Colonic mucosa (tissue), 4 donors: ENCODE results near the gene PPIC. TPM values are rescaled to one million over a fixed set of nuclear protein-coding genes. Genes with fewer than 3 reads are reported as not detected.
A peak's percentile ranks its signal among the peaks of the same experiment; 100 is the strongest.

Experiments used
- DNase-seq: peaks from one replicate; pipeline ENCODE4 v3.0.0-alpha.2; 2020
- H3K27ac ChIP-seq: fragments of 200-600 bp; one replicate; pipeline ENCODE4 v1.8.0; 2021
- H3K27me3 ChIP-seq: fragments of 200-600 bp; one replicate; pipeline ENCODE4 v1.8.0; 2021
- H3K36me3 ChIP-seq: fragments of 200-600 bp; one replicate; pipeline ENCODE4 v1.8.0; 2021
- H3K4me1 ChIP-seq: fragments of 200-600 bp; one replicate; pipeline ENCODE4 v1.8.0; 2021; ENCODE audit warnings: mild to moderate bottlenecking
- H3K4me3 ChIP-seq: fragments of 200-600 bp; one replicate; pipeline ENCODE4 v1.8.0; 2021
- H3K9ac ChIP-seq, 2 donors: one replicate each; pipeline ENCODE4 v1.7.0; 2013; ENCODE audit warnings: control low read depth in 2 of 2, low read depth in 2 of 2, low read length in 2 of 2
- H3K9me3 ChIP-seq: fragments of 200-600 bp; one replicate; pipeline ENCODE4 v1.8.0; 2021
- intact Hi-C: fragments of 100-400 bp; cut with DNase I; formaldehyde crosslinking; loops from one replicate; pipeline ENCODE4 v1.14.1; 2022
- total RNA-seq, 2 donors: library from RNA; stranded (reverse); fragmentation: NEBNext Ultra II Directional in 1 of 2; extraction: Animal tissue kit (Norgen Biotek cat#: 25700) in 1 of 2; gene quantifications; one replicate each; pipeline ENCODE4 v1.2.1, GENCODE V29; 2021
- TF ChIP-seq, protein P1 (sequence below): fragments of 200-600 bp; IDR thresholded peaks from one replicate; pipeline ENCODE4 v1.8.0; 2022; ENCODE audit warnings: antibody characterized with exemption, mild to moderate bottlenecking
- donor health status: healthy.
- donor health status: DM: no; HTN: no; CAD: no.
- donor health status: DM: no; HTN: no; CAD: no.

PPIC gene
- total RNA-seq, 2 donors from 2014 or later = 33.7 to 84.8 TPM

DNA sequence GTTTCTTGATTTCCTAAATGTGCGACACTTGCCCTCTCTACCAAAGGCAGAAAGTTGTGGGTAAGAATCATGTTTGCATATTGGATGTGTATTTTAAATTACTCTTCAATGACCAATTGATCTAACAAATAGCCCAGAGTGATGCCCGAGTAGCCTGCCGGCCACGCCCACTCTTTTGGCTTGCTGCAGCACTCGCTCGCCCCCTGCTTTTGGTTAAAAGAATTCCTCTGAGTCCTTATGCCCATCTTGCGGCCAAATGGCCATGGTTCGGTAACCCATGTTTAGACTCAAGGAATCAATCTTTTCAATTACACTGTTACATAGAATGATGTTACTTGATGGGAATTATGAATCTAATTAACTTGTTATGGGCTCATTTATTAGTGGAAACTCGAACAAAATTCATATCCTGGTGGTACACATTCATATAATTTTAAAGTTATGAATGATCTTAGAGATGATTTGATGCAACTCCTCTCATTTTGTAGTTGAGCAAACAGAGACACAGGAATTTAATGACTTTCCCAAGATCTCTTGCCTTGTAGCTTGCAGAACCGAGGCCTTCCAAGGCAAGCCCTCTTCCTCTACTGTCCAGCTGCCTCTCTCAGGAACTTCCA is 36.5 kb downstream of the PPIC start:
- Histone ChIP-seq H3K27me3 (no peaks in the 10 kb centered on the region), H3K9ac (no peak overlapping the region), H3K36me3 (no peaks in the 10 kb centered on the region), H3K27ac (no peak overlapping the region), H3K4me1 (no peaks in the 10 kb centered on the region), H3K9me3 (no peaks in the 10 kb centered on the region), H3K4me3 (no peak overlapping the region)
- peak; percentile 18 for DNase-seq
- intact Hi-C loops = no loop called here
- TF ChIP-seq, protein P1, sequence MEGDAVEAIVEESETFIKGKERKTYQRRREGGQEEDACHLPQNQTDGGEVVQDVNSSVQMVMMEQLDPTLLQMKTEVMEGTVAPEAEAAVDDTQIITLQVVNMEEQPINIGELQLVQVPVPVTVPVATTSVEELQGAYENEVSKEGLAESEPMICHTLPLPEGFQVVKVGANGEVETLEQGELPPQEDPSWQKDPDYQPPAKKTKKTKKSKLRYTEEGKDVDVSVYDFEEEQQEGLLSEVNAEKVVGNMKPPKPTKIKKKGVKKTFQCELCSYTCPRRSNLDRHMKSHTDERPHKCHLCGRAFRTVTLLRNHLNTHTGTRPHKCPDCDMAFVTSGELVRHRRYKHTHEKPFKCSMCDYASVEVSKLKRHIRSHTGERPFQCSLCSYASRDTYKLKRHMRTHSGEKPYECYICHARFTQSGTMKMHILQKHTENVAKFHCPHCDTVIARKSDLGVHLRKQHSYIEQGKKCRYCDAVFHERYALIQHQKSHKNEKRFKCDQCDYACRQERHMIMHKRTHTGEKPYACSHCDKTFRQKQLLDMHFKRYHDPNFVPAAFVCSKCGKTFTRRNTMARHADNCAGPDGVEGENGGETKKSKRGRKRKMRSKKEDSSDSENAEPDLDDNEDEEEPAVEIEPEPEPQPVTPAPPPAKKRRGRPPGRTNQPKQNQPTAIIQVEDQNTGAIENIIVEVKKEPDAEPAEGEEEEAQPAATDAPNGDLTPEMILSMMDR = no peak

DNA sequence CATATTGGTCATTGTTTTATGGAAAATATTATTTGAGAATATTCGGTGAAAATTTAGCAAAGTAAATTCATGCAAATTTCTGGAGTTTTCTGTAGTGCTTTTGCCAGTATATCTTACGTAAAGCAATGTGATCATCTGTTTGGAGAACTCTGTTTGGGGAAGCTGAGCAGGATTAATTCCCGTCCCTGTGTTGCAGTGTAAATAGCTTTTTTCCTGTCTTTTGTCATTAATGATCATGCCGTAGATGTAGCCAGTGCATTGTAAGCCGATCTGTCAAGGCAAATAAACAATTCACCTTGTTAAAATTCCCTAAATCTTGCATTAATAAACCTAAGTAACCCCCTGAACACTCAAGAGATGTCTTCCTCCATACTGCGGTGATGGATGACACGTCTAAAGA is 39.2 kb downstream of the PPIC start:
- no peaks in the 10 kb centered on the region for H3K4me1 ChIP-seq
- H3K4me3 ChIP-seq = no peak overlapping the region
- no peaks in the 10 kb centered on the region for H3K36me3 ChIP-seq
- no peak overlapping the region for H3K9ac ChIP-seq
- no peak for DNase-seq
- intact Hi-C loops = no loop called here
- H3K27me3 ChIP-seq = no peaks in the 10 kb centered on the region
- no peaks in the 10 kb centered on the region for H3K9me3 ChIP-seq
- TF ChIP-seq, protein P1 = no peak
- no peak overlapping the region for H3K27ac ChIP-seq

DNA sequence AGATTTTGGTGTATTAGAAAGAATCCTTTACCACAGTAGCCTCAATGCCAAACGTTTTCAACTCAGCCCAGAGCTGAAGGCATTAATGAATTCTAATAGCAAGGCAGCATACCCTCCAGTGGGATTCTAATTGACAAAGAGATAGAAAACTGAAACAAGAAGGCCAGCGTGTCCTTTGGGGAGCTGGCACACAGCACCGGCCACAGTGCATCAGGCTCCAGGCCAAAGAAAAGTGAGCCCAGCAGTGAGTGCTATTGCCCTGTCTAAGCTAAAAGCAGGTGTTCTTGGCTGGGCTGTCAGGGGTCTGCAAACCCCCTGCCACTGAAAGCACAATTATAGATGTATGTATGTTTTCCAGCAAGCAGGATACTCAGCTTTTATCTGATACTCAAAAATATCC is 40.4 kb downstream of the PPIC start:
- H3K9ac ChIP-seq = no peak overlapping the region
- H3K4me3 ChIP-seq = no peak overlapping the region
- no peak overlapping the region for H3K27ac ChIP-seq
- no peaks in the 10 kb centered on the region for H3K36me3 ChIP-seq
- no peaks in the 10 kb centered on the region for H3K4me1 ChIP-seq
- TF ChIP-seq, protein P1 = no peak
- intact Hi-C loops = no loop called here
- DNase-seq = no peak
- no peaks in the 10 kb centered on the region for H3K9me3 ChIP-seq
- H3K27me3 ChIP-seq = no peaks in the 10 kb centered on the region

DNA sequence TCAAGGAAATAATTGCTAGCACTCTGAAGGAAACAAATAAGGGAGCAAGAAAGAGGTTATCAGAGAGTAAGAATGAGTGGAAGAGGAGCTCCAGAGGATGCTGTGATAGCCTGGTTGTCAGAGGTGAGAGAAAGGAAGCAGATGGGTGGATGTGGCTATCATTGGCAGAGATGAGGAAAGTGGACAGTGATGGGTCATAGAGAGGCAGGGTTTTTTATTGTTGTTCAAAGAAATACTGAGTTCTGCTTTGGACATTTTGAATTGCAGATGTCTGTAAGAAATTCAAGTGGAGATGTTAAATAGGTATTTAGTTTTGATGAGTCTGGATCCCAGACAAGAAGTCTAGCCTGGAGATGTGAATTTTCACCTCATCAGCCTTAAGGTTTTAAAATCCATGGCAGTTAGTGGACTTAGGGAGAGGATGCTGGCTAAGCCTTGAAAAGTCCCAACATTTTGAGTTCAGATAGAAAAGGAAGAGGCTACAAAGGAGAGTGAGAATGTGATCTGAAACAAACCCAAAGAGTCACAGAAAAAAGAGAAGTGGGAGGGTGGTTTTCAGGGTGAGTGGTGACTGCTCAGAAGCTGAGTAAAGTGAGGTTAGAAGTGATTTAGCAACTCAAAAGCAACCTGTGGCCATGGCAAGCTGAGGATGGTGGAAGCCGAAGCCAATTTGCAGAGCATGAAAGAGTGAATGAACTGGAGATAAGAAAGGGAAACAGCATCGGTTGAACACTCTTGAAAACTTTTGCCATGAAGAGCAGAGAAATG is 50.4 kb downstream of the PPIC start:
- Histone ChIP-seq H3K27me3 (no peaks in the 10 kb centered on the region), H3K27ac (no peak overlapping the region), H3K4me3 (no peak overlapping the region), H3K4me1 (no peaks in the 10 kb centered on the region), H3K9me3 (no peaks in the 10 kb centered on the region), H3K36me3 (no peaks in the 10 kb centered on the region), H3K9ac (no peak overlapping the region)
- TF ChIP-seq, protein P1 = no peak
- no peak for DNase-seq
- intact Hi-C loops = no loop called here

DNA sequence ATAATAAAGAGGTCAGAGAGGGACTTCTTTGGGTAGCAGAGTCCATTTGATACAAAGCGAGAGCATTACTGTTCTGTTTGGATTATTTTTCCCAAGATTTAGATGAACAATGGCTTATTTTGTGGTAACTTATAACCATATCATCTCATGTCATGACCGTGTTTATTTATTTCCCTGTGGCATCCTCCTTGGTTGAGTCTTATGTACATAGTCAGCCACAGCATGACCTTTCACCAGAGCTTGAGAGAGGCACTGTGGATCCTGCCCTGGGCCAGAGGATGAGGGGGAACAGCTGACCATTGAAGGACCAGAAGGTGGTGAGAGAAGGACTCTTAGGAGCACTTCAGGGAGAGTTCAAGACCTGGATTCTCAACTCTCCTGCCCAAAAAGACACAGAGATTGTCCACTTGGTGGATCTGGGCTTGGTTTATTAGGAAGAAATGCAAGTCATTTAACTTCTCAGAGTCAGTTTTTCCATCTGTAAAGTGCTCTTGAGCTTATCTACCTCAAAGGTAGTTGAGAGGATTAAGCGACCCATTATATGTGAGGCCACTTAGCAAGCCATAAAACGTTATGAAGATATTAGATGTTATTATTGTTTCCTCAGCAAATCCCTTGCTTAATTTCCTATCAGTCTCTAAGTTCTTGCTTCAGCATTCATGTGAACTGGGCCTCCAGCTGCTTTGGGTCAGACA is 51.4 kb downstream of the PPIC start:
- TF ChIP-seq, protein P1 = no peak
- H3K4me3 ChIP-seq = no peak overlapping the region
- H3K4me1 ChIP-seq = no peaks in the 10 kb centered on the region
- DNase-seq = no peak
- no peak overlapping the region for H3K9ac ChIP-seq
- no peaks in the 10 kb centered on the region for H3K9me3 ChIP-seq
- intact Hi-C loops = no loop called here
- H3K36me3 ChIP-seq = no peaks in the 10 kb centered on the region
- H3K27me3 ChIP-seq = no peaks in the 10 kb centered on the region
- no peak overlapping the region for H3K27ac ChIP-seq
